ENCODE measurements around the gene PPP2R2D.
"Not testable (repeated sequence)": the region's sequence is repeated elsewhere in the genome, so short reads cannot be mapped to it uniquely, and the experiment has no call there.

Gene PPP2R2D

GRCh38 chr10:131882590-131883451, 18.0 kb upstream of the PPP2R2D start:
- ChIA-PET POLR2A (no interaction called here), CTCF (no interaction called here)
- no peak for DNase-seq (ENCODE audit: extremely low spot score)
- no peak for TF ChIP-seq CTBP1 (IDR thresholded peaks at IDR 0.05; ENCODE audit: borderline replicate concordance)
- TF ChIP-seq BHLHE40 (IDR thresholded peaks at IDR 0.05; ENCODE audit: borderline replicate concordance), result no peak
- TF ChIP-seq ARNT (IDR thresholded peaks at IDR 0.05), result no peak
- TF ChIP-seq TARDBP (IDR thresholded peaks at IDR 0.05), result no peak
- no peak for TF ChIP-seq ZNF384 (IDR thresholded peaks at IDR 0.05)
- no peak for TF ChIP-seq L3MBTL2 (conservative IDR thresholded peaks at IDR 0.05)
- TF ChIP-seq SP1 (IDR thresholded peaks at IDR 0.05), result no peak
- TF ChIP-seq FOXM1 (IDR thresholded peaks at IDR 0.05; ENCODE audit: borderline replicate concordance), result no peak
- no peak for TF ChIP-seq NFRKB (IDR thresholded peaks at IDR 0.05)
- no peak for TF ChIP-seq HDGF (IDR thresholded peaks at IDR 0.05; ENCODE audit: borderline replicate concordance)
- no peak for TF ChIP-seq LEF1 (IDR thresholded peaks at IDR 0.05; ENCODE audit: borderline replicate concordance)
- no peak for TF ChIP-seq ELF4 (IDR thresholded peaks at IDR 0.05)
- TF ChIP-seq PKNOX1 (IDR thresholded peaks at IDR 0.05), result no peak
- no peak for TF ChIP-seq FOXA1 (IDR thresholded peaks at IDR 0.05)
- no peak for TF ChIP-seq FOXK2 (IDR thresholded peaks at IDR 0.05)
- TF ChIP-seq SUZ12 (IDR thresholded peaks at IDR 0.05), result no peak

- POLR2A ChIA-PET; DNase-seq (ENCODE audit: extremely low spot score); CTCF ChIA-PET: not testable (repeated sequence)
These were observed 17.0 kb upstream of the PPP2R2D start for GRCh38 chr10:131883621-131884393.

GRCh38 chr10:131885391-131886165, 15.2 kb upstream of the PPP2R2D start:
- ChIA-PET POLR2A (no interaction called here), CTCF (interaction anchor here (0.6 to 2.3 kb wide), 11 partner anchors 10 to 137 kb away, joined by 3 to 16 read pairs (median 4); no protein-coding TSS in a partner anchor)
- peak; percentile 91 for DNase-seq (ENCODE audit: extremely low spot score)
- TF ChIP-seq LEF1 (IDR thresholded peaks at IDR 0.05; ENCODE audit: borderline replicate concordance), result no peak
- TF ChIP-seq HDGF (IDR thresholded peaks at IDR 0.05; ENCODE audit: borderline replicate concordance), result no peak
- no peak for TF ChIP-seq NFRKB (IDR thresholded peaks at IDR 0.05)
- no peak for TF ChIP-seq BHLHE40 (IDR thresholded peaks at IDR 0.05; ENCODE audit: borderline replicate concordance)
- no peak for TF ChIP-seq TARDBP (IDR thresholded peaks at IDR 0.05)
- no peak for TF ChIP-seq SUZ12 (IDR thresholded peaks at IDR 0.05)
- no peak for TF ChIP-seq ZNF384 (IDR thresholded peaks at IDR 0.05)
- no peak for TF ChIP-seq FOXM1 (IDR thresholded peaks at IDR 0.05; ENCODE audit: borderline replicate concordance)

GRCh38 chr10:131886237-131886636, 14.6 kb upstream of the PPP2R2D start:
- no peak for DNase-seq (ENCODE audit: extremely low spot score)
- POLR2A ChIA-PET, result no interaction called here
- TF ChIP-seq SUZ12 (IDR thresholded peaks at IDR 0.05) (no peak), BHLHE40 (IDR thresholded peaks at IDR 0.05; ENCODE audit: borderline replicate concordance) (no peak), ELF4 (IDR thresholded peaks at IDR 0.05) (no peak), ZNF384 (IDR thresholded peaks at IDR 0.05) (no peak), ARNT (IDR thresholded peaks at IDR 0.05) (no peak), TARDBP (IDR thresholded peaks at IDR 0.05) (no peak), NFRKB (IDR thresholded peaks at IDR 0.05) (no peak), SP1 (IDR thresholded peaks at IDR 0.05) (no peak), L3MBTL2 (conservative IDR thresholded peaks at IDR 0.05) (no peak), FOXM1 (IDR thresholded peaks at IDR 0.05; ENCODE audit: borderline replicate concordance) (no peak), HDGF (IDR thresholded peaks at IDR 0.05; ENCODE audit: borderline replicate concordance) (no peak), CTBP1 (IDR thresholded peaks at IDR 0.05; ENCODE audit: borderline replicate concordance) (no peak), FOXK2 (IDR thresholded peaks at IDR 0.05) (no peak), PKNOX1 (IDR thresholded peaks at IDR 0.05) (no peak), LEF1 (IDR thresholded peaks at IDR 0.05; ENCODE audit: borderline replicate concordance) (no peak), FOXA1 (IDR thresholded peaks at IDR 0.05) (no peak)
- CTCF ChIA-PET, result interaction anchor here (0.8 to 2.3 kb wide), 7 partner anchors 10 to 137 kb away, joined by 3 to 16 read pairs (median 5); no protein-coding TSS in a partner anchor

GRCh38 chr10:131888186-131888604, 12.6 kb upstream of the PPP2R2D start:
- CTCF ChIA-PET, result interaction anchor here (0.6 kb wide), 1 partner anchor 196 kb away, joined by 3 read pairs; no protein-coding TSS in a partner anchor
- no peak for TF ChIP-seq ZNF384 (IDR thresholded peaks at IDR 0.05)
- TF ChIP-seq SP1 (IDR thresholded peaks at IDR 0.05), result no peak
- TF ChIP-seq BHLHE40 (IDR thresholded peaks at IDR 0.05; ENCODE audit: borderline replicate concordance), result no peak
- no peak for TF ChIP-seq L3MBTL2 (conservative IDR thresholded peaks at IDR 0.05)
- TF ChIP-seq CTBP1 (IDR thresholded peaks at IDR 0.05; ENCODE audit: borderline replicate concordance), result no peak
- no peak for TF ChIP-seq HDGF (IDR thresholded peaks at IDR 0.05; ENCODE audit: borderline replicate concordance)
- no peak for TF ChIP-seq FOXM1 (IDR thresholded peaks at IDR 0.05; ENCODE audit: borderline replicate concordance)
- TF ChIP-seq PKNOX1 (IDR thresholded peaks at IDR 0.05), result no peak
- TF ChIP-seq LEF1 (IDR thresholded peaks at IDR 0.05; ENCODE audit: borderline replicate concordance), result no peak
- TF ChIP-seq FOXA1 (IDR thresholded peaks at IDR 0.05), result no peak
- TF ChIP-seq ELF4 (IDR thresholded peaks at IDR 0.05), result no peak
- POLR2A ChIA-PET, result no interaction called here
- DNase-seq (ENCODE audit: extremely low spot score), result no peak
